Ishikawa (cell line): ENCODE data around the gene GOLPH3L.

Experiments
- CEBPB ChIP-seq: IDR thresholded peaks from 2 replicates; pipeline ENCODE4 v1.6.1; 2012
- CREB1 ChIP-seq: IDR thresholded peaks from 2 replicates; pipeline ENCODE4 v1.6.1; 2012; ENCODE audit warnings: low read depth
- EGR1 ChIP-seq: IDR thresholded peaks from 2 replicates; pipeline ENCODE4 v1.6.1; 2012
- EP300 ChIP-seq: IDR thresholded peaks from 2 replicates; pipeline ENCODE4 v1.6.1; 2012; ENCODE audit warnings: borderline replicate concordance
- FOXM1 ChIP-seq: IDR thresholded peaks from 2 replicates; pipeline ENCODE4 v1.6.1; 2012; ENCODE audit warnings: low read depth, borderline replicate concordance
- MAX ChIP-seq: IDR thresholded peaks from 2 replicates; pipeline ENCODE4 v1.6.1; 2012
- NFIC ChIP-seq: IDR thresholded peaks from 2 replicates; pipeline ENCODE4 v1.6.1; 2012
- RAD21 ChIP-seq: IDR thresholded peaks from 2 replicates; pipeline ENCODE4 v1.6.1; 2012; ENCODE audit warnings: low read depth
- REST ChIP-seq: IDR thresholded peaks from 2 replicates; pipeline ENCODE4 v1.6.1; 2012; ENCODE audit warnings: low read depth, mild to moderate bottlenecking
- TAF1 ChIP-seq: IDR thresholded peaks from 2 replicates; pipeline ENCODE4 v1.6.1; 2012; ENCODE audit warnings: low read depth, mild to moderate bottlenecking
- TCF12 ChIP-seq: IDR thresholded peaks from 2 replicates; pipeline ENCODE4 v1.6.1; 2012; ENCODE audit warnings: low read depth
- TEAD4 ChIP-seq: IDR thresholded peaks from 2 replicates; pipeline ENCODE4 v1.6.1; 2012
- USF1 ChIP-seq: IDR thresholded peaks from 2 replicates; pipeline ENCODE4 v1.6.1; 2012
- YY1 ChIP-seq: IDR thresholded peaks from 2 replicates; pipeline ENCODE4 v1.6.1; 2012; ENCODE audit warnings: low read depth
- ZBTB7A ChIP-seq: IDR thresholded peaks from 2 replicates; pipeline ENCODE4 v1.6.1; 2012; ENCODE audit warnings: low read depth

The GOLPH3L gene

GRCh38 chr1:150603711-150604110 is 93.2 kb downstream of the GOLPH3L start:
- TF ChIP-seq ZBTB7A (no peak), EP300 (no peak), FOXM1 (no peak), TAF1 (no peak)

- TF ChIP-seq EGR1 (no peak), NFIC (no peak), REST (no peak), CREB1 (no peak), MAX (no peak), USF1 (no peak), CEBPB (no peak), ZBTB7A (no peak), RAD21 (no peak), TCF12 (no peak), FOXM1 (no peak), EP300 (no peak), TEAD4 (no peak), YY1 (no peak), TAF1 (no peak)
These were observed 95.4 kb downstream of the GOLPH3L start for GRCh38 chr1:150601540-150601939.

GRCh38 chr1:150596976-150597375 is 100.0 kb downstream of the GOLPH3L start:
- no peak for TF ChIP-seq FOXM1
- no peak for TF ChIP-seq MAX
- TF ChIP-seq EGR1, result no peak
- no peak for TF ChIP-seq TEAD4
